HG02870 (cell line): ENCODE results near the gene SEC22C.

Experiments used
- ATAC-seq: cut with Tn5 transposase; IDR thresholded peaks from one replicate; pipeline ENCODE4 v1.9.1; 2021; ENCODE audit warnings: mild to moderate bottlenecking, moderate library complexity; ENCODE audit not compliant: unreplicated experiment

The SEC22C gene

GRCh38 chr3:42501321-42501680, 80.5 kb downstream of the SEC22C start:
- ATAC-seq = no peak

- no peak for ATAC-seq
Measured at GRCh38 chr3:42500909-42501308, 80.9 kb downstream of the SEC22C start.

GRCh38 chr3:42500091-42500490, 81.7 kb downstream of the SEC22C start:
- ATAC-seq = no peak

GRCh38 chr3:42499478-42499871, 82.3 kb downstream of the SEC22C start:
- ATAC-seq = no peak

GRCh38 chr3:42498791-42499477, 82.8 kb downstream of the SEC22C start:
- ATAC-seq = no peak

GRCh38 chr3:42498034-42498433, 83.7 kb downstream of the SEC22C start:
- no peak for ATAC-seq
